Sciatic nerve (tissue), 2 donors: ENCODE measurements around the gene MAPKAP1. TPM values are rescaled to one million over a fixed set of nuclear protein-coding genes. Genes with fewer than 3 reads are reported as not detected.
"Not testable (repeated sequence)": the region's sequence is repeated elsewhere in the genome, so short reads cannot be mapped to it uniquely, and the experiment has no call there.

ENCODE experiments used
- ATAC-seq: fragments of 200-7000 bp; cut with Tn5 transposase; one replicate; pipeline ENCODE4 v1.9.1; 2020; ENCODE audit warnings: mild to moderate bottlenecking, moderate library complexity
- DNase-seq: peaks from one replicate; pipeline ENCODE4 v3.0.0-alpha.2; 2020; ENCODE audit warnings: low spot score
- intact Hi-C: fragments of 100-400 bp; cut with DNase I; formaldehyde crosslinking; loops from one replicate; pipeline ENCODE4 v1.14.2; 2022
- total RNA-seq: library from RNA; stranded (reverse); fragmentation: NEBNext Ultra II Directional; extraction: Animal tissue kit (Norgen Biotek cat#: 25700); gene quantifications from one replicate; pipeline ENCODE4 v1.2.1, GENCODE V29; 2021
- donor health status: DM: no; HTN: no; CAD: no.
- donor health status: DM: no; HTN: no; CAD: no.

MAPKAP1 gene
- total RNA-seq, 1 donor from 2014 or later, result 54.6 TPM

DNA sequence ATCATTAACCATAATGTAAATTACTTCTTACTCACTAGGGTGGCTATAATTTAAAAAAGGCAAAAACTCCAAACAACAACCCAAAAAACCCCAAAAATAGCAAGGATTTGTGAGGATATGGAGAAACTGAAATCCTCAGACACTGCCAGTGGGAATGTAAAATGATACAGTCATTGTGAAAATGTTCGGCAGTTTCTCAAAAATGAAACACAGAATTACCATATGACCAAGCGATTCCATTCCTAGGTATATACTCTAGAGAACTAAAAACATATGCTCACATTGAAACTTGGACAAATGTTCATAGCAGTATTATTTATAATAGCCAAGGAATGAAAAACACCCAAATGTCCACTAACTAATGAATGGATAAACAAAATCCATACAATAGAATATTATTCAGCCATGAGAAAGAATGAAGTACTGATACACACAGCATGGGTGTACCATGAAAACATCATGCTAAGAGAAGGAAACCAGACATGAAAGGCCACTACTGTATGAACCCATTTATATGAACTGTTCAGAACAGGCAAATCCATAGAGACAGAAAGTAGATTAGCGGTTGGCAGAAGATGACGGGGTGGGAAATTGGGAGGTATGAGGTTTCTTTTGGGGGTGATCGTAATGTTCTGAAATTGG is 119.1 kb downstream of the MAPKAP1 start:
- intact Hi-C loops, result no loop called here
- ATAC-seq (no peak), DNase-seq (no peak)

DNA sequence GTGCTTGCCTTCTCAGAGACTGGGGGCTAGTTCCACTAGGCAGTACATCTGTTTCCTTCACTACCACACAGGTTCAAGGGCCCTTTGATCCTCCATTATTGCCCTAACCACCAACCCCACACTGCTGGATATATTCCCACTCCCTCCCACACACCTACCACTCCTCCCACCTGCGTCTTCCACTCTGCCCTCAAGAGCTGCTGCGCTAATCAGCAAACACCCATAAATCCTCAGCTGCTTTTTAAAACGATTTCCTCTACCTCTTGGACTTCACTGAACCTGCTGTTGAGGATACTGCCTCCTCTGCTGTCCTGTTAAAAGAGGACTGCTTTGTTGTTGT is 120.9 kb downstream of the MAPKAP1 start:
- ATAC-seq, result no peak
- no peak for DNase-seq
- intact Hi-C loops, result no loop called here

- intact Hi-C loops, result no loop called here
- DNase-seq (no peak), ATAC-seq (no peak)
These were observed 121.4 kb downstream of the MAPKAP1 start for GRCh38 chr9:125585503-125586171.

DNA sequence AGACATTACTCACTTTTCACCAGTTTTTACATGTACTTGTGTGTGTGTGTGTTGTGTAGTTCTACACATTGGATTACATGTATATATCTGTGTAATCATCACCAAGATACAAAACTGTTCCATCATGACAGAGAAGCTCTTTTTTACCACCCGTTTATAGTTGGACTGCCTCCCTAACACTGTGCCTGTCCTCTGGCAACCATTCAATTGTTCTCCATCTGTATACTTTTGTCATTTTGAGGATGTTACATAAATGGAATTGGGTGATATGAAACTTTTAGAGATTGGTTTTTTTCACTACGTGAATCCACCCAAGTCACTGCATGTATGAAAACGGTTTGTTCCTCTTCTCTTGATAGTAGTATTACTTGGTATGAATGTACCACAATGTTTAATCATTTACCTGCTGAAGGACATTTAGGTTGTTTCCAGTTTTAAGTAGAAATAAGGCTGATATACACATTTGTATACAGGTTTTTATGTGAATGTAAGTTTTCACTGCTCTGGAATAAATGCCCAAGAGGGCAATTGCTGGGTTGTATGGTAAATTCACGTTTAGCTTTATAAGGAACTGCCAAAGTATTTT is 126.2 kb downstream of the MAPKAP1 start:
- DNase-seq, result no peak
- intact Hi-C loops, result no loop called here
- no peak for ATAC-seq

DNA sequence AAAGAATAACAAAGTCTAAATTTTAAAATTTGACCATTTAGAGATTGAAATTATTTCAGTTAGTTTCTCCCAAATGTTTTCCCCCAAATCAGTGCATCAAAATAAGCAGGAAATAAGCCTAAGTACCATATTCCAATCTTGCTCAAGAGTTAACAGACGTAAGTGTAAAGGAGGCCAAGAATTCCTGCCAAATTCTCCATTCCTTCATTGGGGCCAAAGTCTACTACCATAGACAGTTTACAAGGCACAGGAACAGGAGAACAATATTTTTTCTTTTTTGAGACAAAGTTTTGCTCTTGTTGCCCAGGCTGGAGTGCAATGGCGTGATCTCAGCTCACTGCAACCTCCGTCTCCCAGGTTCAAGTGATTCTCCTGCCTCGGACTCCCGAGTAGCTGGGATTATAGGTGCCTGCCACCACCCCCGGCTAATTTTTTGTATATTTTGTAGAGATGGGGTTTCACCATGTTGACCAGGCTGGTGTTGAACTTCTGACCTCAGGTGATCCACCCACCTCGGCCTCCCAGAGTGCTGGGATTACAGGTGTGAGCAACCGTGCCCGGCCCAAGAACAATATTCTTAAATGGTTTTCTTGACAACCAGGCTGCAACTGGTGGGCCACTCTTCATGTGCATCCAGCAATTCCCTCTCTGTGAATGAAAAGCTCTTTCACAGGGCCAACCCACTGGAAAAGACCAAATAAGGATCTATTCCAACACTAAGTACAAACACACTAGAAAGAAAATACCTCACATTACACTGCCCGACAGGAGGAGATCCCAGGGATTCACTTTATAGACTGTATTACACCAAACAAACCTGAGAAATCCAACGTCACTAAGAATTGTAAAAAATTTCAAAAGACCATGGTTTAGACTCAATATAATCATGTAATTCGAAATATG is 127.7 kb downstream of the MAPKAP1 start:
- intact Hi-C loops, result no loop called here
- ATAC-seq (no peak), DNase-seq (no peak)

DNA sequence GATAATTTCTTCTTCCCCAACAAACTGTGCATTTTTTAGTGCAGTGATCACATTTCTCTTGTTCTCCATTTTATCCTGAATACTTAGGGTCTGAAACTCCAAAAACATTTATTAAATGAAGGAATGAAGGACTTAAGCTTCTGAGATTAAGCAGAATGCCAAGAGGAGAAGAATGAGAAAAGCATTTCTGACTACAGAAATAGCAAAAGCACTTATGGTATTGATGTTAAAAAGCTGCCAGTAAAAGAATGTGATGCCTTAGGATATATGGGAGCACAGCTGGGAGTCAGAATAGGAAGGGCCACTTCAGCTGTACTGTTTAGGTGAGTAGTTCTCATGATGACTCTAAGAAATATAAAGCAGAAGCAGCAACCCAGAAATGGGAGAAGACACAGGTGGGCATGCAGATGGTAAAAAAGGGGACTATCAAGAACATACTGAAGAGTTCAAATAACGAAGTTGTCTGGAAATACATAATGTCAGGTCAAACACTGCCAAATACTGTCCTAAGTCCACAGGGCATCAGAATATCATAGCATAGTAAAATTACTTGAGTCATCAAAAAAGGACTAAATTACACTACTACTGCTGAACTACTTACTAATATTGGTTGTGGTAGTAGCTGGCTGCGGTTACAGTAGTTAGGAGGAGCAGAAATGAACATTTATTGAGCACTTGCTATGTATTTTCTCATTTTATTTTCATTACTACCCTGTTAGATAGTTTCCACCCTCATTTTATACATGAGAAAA is 132.7 kb downstream of the MAPKAP1 start:
- ATAC-seq (no peak), DNase-seq (no peak)
- intact Hi-C loops, result no loop called here

- intact Hi-C loops, DNase-seq, ATAC-seq: not testable (repeated sequence)
These were observed 134.5 kb downstream of the MAPKAP1 start for GRCh38 chr9:125572461-125572860.

GRCh38 chr9:125571824-125572223 is 135.2 kb downstream of the MAPKAP1 start:
- intact Hi-C loops, DNase-seq, ATAC-seq: not testable (repeated sequence)

- intact Hi-C loops, result no loop called here
- no peak for ATAC-seq
- no peak for DNase-seq
These were observed 136.8 kb downstream of the MAPKAP1 start for GRCh38 chr9:125570246-125570645.

DNA sequence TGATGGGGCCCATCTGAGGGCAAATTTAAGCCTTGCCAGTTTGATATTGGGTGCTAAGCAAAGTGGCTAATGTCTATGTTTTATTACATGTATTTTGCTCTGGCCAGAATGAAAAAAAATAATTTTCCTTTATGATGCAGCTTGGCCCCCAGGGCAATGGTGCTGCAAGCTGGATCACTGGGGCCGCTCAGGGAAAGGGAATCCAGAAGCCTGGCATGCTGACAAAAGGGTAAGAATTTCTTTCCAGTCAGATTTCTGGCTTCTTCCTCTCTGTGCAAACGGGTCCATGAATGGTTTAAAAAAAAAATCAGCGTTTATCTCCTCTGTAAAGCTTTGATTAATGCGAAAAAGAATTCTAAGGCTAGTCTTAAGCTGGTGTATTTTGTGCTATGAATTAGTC is 138.4 kb downstream of the MAPKAP1 start:
- ATAC-seq, result no peak
- intact Hi-C loops, result no loop called here
- DNase-seq, result no peak

DNA sequence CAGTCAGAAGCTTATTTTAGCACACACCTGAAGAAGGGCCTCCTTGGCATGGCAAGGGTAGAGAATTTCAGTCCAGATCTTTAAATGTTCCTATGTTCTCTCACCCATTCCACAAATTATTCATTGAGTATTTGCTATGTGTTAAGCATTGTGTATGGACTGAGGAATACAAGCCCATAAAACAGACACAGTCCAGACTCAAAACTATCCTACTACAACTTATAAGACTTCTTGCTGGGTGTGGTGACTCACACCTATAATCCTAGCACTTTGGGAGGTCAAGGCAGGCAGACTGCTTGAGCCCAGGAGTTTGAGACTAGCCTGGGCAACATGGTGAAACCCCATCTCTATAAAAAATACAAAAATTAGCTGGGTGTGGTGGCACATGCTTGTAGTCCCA is 141.0 kb downstream of the MAPKAP1 start:
- intact Hi-C loops, ATAC-seq: not testable (repeated sequence)

GRCh38 chr9:125565126-125565525 is 141.9 kb downstream of the MAPKAP1 start:
- intact Hi-C loops, result no loop called here
- DNase-seq, result no peak
- no peak for ATAC-seq

More for the DNA sequence above, 141.0 kb downstream of the MAPKAP1 start:
- DNase-seq, result not testable (repeated sequence)

GRCh38 chr9:125564631-125565030 is 142.4 kb downstream of the MAPKAP1 start:
- intact Hi-C loops, result no loop called here
- no peak for ATAC-seq

GRCh38 chr9:125561509-125562148 is 145.4 kb downstream of the MAPKAP1 start:
- DNase-seq, result no peak
- intact Hi-C loops, result no loop called here
- no peak for ATAC-seq

More at GRCh38 chr9:125564631-125565030, 142.4 kb downstream of the MAPKAP1 start:
- DNase-seq, result no peak

- no peak for DNase-seq
- intact Hi-C loops, result no loop called here
- ATAC-seq, result no peak
These were observed 147.1 kb downstream of the MAPKAP1 start for GRCh38 chr9:125559894-125560293.

- ATAC-seq (no peak), DNase-seq (no peak)
- intact Hi-C loops, result no loop called here
These were observed 147.8 kb downstream of the MAPKAP1 start for GRCh38 chr9:125559194-125559593.

DNA sequence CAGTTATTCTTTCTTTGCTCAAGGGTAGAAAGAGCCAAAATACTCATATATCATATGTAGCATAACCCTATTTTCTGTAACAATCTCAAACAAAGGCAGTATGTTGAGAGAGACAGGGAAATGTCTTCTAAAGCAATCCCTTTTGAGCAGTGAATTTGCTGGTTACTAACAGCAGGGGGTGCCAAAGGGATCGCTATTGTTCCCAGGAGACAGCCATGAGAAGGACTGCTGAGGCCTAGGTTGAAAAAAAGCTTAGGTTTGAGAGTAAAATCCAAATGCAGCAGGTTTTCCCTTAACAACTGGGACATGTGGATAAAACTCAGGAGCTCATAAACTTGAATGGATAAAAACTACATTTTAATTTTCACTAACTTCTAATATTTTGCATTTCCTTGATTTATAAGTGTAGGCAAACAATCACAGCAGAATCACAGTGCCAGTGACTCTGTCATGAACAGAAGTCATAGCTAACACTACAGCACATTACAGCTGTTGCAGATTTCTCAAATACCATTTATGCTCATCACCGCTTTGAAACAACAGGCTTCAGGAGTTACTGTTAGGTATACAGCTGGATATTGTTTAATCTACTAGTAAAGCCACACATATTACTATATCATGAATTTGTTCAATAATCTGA is 148.4 kb downstream of the MAPKAP1 start:
- DNase-seq (no peak), ATAC-seq (peak; percentile 69)
- intact Hi-C loops, result no loop called here
